K562 (cell line): Measurements from ENCODE around the gene LAMTOR4. TPM values are rescaled to one million over a fixed set of nuclear protein-coding genes. Genes with fewer than 3 reads are reported as not detected.
A peak's percentile ranks its signal among the peaks of the same experiment; 100 is the strongest.

Experiments used
- ARNT ChIP-seq, 2 experiments: fragments of 450-650 bp; IDR thresholded peaks; 2 replicates each; pipeline ENCODE4 v1.6.1; 2016; ENCODE audit warnings: mild to moderate bottlenecking in 1 of 2
- BMI1 ChIP-seq: fragments of 150-350 bp; IDR thresholded peaks from 2 replicates; pipeline ENCODE4 v1.6.1; 2014; ENCODE audit warnings: low read length
- FOXJ2 ChIP-seq: fragments of 200-800 bp; sonication (Bioruptor generic); IDR thresholded peaks from 2 replicates; pipeline ENCODE4 v1.6.1; 2016; ENCODE audit warnings: missing genetic modification characterization, missing compliant biosample characterization
- GTF2E2 ChIP-seq: fragments of 200-800 bp; sonication (Bioruptor generic); IDR thresholded peaks from 2 replicates; pipeline ENCODE4 v1.6.1; 2016; ENCODE audit warnings: missing genetic modification characterization, missing compliant biosample characterization
- HDAC2 ChIP-seq: fragments of 450-650 bp; IDR thresholded peaks from 2 replicates; pipeline ENCODE4 v1.6.1; 2016; ENCODE audit warnings: mild to moderate bottlenecking
- HIVEP1 ChIP-seq: fragments of 250-450 bp; sonication (Bioruptor Pico); IDR thresholded peaks from 2 replicates; pipeline ENCODE4 v1.4.0; 2020; ENCODE audit warnings: mild to moderate bottlenecking
- NCOR1 ChIP-seq: fragments of 450-650 bp; IDR thresholded peaks from 2 replicates; pipeline ENCODE4 v1.6.1; 2016; ENCODE audit warnings: mild to moderate bottlenecking, moderate library complexity
- SMAD3 ChIP-seq: fragments of 450-650 bp; formaldehyde crosslinking; conservative IDR thresholded peaks from 2 replicates; pipeline ENCODE4 v1.4.0; 2020; ENCODE audit warnings: mild to moderate bottlenecking
- SMARCA4 ChIP-seq: fragments of 450-650 bp; IDR thresholded peaks from 2 replicates; pipeline ENCODE4 v1.6.1; 2016
- TCF3 ChIP-seq: sonication (generic); formaldehyde crosslinking; IDR thresholded peaks from 2 replicates; pipeline ENCODE4 v1.4.0; 2020; ENCODE audit warnings: mild to moderate bottlenecking, missing genetic modification reagents
- TCFL5 ChIP-seq: fragments of 250-450 bp; sonication (Bioruptor Pico); conservative IDR thresholded peaks from 2 replicates; pipeline ENCODE4 v1.6.1; 2021; ENCODE audit warnings: mild to moderate bottlenecking, moderate library complexity, matching md5 sums
- ZEB2 ChIP-seq: fragments of 450-650 bp; IDR thresholded peaks from 2 replicates; pipeline ENCODE4 v1.6.1; 2016
- ZNF696 ChIP-seq: fragments of 250-450 bp; sonication (Bioruptor Pico); conservative IDR thresholded peaks from 2 replicates; pipeline ENCODE4 v1.4.0; 2020; ENCODE audit warnings: mild to moderate bottlenecking, moderate library complexity
- polyA plus RNA-seq, 8 experiments: library from polyadenylated mRNA; depleted of rRNA in 4 of 8; stranded (reverse) in 5 of 8; unstranded in 3 of 8; fragments of >200 nt; fragmentation: Nextera tagmentation in 2 of 8; fragmentation: Illumina TruSeq in 1 of 8; extraction: Ambion mirVana in 2 of 8; extraction: Trizol in 1 of 8; gene quantifications; 2 replicates each; pipeline versions ENCODE4 v1.2.1 to v1.2.3, GENCODE V29; 2011 to 2014; ENCODE audit warnings: inconsistent platforms in 1 of 8, missing spikeins in 1 of 8
- total RNA-seq, 7 experiments: library from RNA; depleted of rRNA in 6 of 7; stranded (reverse); fragments of >200 nt in 6 of 7; fragmentation: Illumina TruSeq in 2 of 7; extraction: Trizol in 2 of 7; gene quantifications; 2 replicates each; pipeline versions ENCODE4 v1.2.1 to v1.2.3, GENCODE V29; 2011 to 2021; ENCODE audit warnings: low replicate concordance in 1 of 7
- TF ChIP-seq, protein P1 (sequence below): sonication (generic); formaldehyde crosslinking; IDR thresholded peaks from 2 replicates; pipeline ENCODE4 v1.8.1; 2023; ENCODE audit warnings: mild to moderate bottlenecking, missing genetic modification reagents, moderate library complexity
- TF ChIP-seq, protein P2 (sequence below), 2 experiments: fragments of 150-350 bp in 1 of 2; IDR thresholded peaks; 2 replicates each; pipeline ENCODE4 v1.6.1; 2012 to 2016; ENCODE audit warnings: low read depth in 2 of 2, low read length in 2 of 2, mild to moderate bottlenecking in 1 of 2, moderate library complexity in 1 of 2
- TF ChIP-seq, protein P3 (sequence below), 2 experiments: fragments of 450-650 bp; IDR thresholded peaks; 2 replicates each; pipeline ENCODE4 v1.6.1; 2018; ENCODE audit warnings: mild to moderate bottlenecking in 2 of 2, low read depth in 1 of 2; ENCODE audit not compliant: partially characterized antibody in 2 of 2
- TF ChIP-seq, protein P4 (sequence below): sonication (generic); formaldehyde crosslinking; IDR thresholded peaks from 2 replicates; pipeline ENCODE4 v1.8.0; 2022; ENCODE audit warnings: missing genetic modification reagents, mild to moderate bottlenecking, moderate library complexity, borderline replicate concordance

The LAMTOR4 gene
- total and polyA plus RNA-seq, 9 of the 15 experiments (the other 6 are each of a cell fraction or from before 2014, with no cell fraction given), result 79.6 to 314 (median 195) TPM

DNA sequence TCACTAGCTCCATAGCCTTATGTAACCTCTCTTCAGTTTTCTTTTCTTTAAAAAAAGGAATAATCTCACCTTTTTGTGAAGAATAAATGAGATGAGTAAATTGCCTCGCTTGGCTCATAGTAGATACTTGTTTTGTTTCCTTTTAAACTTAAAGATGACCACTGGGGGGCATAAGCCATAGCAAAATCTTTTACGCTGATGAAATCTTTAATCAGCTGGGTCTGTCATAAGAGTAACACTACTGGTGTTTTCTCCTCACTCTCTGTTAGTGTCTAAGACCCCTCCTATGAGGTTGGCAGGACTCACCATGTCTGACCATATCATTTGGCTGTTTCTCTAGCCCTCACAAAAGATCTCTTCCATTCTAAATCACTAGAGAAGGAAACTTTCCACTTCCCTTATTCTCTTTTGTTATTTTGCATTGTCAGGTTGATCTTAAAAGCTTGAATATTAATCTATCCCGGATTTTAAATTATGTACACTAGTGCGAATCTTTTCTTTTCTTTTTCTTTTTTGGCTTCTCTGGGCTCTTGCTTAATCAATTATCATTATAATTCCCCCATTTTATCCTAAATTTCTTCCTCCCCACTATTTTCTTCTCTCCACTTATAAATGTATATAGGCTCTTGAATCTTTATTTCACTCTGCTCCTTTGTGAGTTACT, 41.5 kb downstream of the LAMTOR4 start (continued):
- TF ChIP-seq, protein P1, sequence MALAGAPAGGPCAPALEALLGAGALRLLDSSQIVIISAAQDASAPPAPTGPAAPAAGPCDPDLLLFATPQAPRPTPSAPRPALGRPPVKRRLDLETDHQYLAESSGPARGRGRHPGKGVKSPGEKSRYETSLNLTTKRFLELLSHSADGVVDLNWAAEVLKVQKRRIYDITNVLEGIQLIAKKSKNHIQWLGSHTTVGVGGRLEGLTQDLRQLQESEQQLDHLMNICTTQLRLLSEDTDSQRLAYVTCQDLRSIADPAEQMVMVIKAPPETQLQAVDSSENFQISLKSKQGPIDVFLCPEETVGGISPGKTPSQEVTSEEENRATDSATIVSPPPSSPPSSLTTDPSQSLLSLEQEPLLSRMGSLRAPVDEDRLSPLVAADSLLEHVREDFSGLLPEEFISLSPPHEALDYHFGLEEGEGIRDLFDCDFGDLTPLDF, result no peak
- TF ChIP-seq SMAD3 (0 out of 2 replicates have a peak, but pooled peaks have one; percentile 52), ZNF696 (CRISPR knock-in tag) (0 out of 2 replicates have a peak, but pooled peaks have one; percentile 29), BMI1 (no peak), TCF3 (CRISPR knock-in tag) (no peak), SMARCA4 (peak; percentile 51; the same call in 1 of the 2 replicates), HIVEP1 (0 out of 2 replicates have a peak, but pooled peaks have one; percentile 37), FOXJ2 (tag) (0 out of 2 replicates have a peak, but pooled peaks have one; percentile 34), GTF2E2 (0 out of 2 replicates have a peak, but pooled peaks have one; percentile 18), TCFL5 (CRISPR knock-in tag) (no peak), NCOR1 (no peak), ARNT (IDR thresholded peaks at IDR 0.05) (peak in 1 of 2 experiments; percentile 72; a peak in 1 of 4 replicates), HDAC2 (peak; percentile 49; the same call in 1 of the 2 replicates), ZEB2 (0 out of 2 replicates have a peak, but pooled peaks have one; percentile 20)
- TF ChIP-seq, protein P2, sequence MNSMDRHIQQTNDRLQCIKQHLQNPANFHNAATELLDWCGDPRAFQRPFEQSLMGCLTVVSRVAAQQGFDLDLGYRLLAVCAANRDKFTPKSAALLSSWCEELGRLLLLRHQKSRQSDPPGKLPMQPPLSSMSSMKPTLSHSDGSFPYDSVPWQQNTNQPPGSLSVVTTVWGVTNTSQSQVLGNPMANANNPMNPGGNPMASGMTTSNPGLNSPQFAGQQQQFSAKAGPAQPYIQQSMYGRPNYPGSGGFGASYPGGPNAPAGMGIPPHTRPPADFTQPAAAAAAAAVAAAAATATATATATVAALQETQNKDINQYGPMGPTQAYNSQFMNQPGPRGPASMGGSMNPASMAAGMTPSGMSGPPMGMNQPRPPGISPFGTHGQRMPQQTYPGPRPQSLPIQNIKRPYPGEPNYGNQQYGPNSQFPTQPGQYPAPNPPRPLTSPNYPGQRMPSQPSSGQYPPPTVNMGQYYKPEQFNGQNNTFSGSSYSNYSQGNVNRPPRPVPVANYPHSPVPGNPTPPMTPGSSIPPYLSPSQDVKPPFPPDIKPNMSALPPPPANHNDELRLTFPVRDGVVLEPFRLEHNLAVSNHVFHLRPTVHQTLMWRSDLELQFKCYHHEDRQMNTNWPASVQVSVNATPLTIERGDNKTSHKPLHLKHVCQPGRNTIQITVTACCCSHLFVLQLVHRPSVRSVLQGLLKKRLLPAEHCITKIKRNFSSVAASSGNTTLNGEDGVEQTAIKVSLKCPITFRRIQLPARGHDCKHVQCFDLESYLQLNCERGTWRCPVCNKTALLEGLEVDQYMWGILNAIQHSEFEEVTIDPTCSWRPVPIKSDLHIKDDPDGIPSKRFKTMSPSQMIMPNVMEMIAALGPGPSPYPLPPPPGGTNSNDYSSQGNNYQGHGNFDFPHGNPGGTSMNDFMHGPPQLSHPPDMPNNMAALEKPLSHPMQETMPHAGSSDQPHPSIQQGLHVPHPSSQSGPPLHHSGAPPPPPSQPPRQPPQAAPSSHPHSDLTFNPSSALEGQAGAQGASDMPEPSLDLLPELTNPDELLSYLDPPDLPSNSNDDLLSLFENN (IDR thresholded peaks at IDR 0.05; ENCODE audit: low read depth in 2 of 2, low read length in 2 of 2), result no peak
- TF ChIP-seq, protein P3, sequence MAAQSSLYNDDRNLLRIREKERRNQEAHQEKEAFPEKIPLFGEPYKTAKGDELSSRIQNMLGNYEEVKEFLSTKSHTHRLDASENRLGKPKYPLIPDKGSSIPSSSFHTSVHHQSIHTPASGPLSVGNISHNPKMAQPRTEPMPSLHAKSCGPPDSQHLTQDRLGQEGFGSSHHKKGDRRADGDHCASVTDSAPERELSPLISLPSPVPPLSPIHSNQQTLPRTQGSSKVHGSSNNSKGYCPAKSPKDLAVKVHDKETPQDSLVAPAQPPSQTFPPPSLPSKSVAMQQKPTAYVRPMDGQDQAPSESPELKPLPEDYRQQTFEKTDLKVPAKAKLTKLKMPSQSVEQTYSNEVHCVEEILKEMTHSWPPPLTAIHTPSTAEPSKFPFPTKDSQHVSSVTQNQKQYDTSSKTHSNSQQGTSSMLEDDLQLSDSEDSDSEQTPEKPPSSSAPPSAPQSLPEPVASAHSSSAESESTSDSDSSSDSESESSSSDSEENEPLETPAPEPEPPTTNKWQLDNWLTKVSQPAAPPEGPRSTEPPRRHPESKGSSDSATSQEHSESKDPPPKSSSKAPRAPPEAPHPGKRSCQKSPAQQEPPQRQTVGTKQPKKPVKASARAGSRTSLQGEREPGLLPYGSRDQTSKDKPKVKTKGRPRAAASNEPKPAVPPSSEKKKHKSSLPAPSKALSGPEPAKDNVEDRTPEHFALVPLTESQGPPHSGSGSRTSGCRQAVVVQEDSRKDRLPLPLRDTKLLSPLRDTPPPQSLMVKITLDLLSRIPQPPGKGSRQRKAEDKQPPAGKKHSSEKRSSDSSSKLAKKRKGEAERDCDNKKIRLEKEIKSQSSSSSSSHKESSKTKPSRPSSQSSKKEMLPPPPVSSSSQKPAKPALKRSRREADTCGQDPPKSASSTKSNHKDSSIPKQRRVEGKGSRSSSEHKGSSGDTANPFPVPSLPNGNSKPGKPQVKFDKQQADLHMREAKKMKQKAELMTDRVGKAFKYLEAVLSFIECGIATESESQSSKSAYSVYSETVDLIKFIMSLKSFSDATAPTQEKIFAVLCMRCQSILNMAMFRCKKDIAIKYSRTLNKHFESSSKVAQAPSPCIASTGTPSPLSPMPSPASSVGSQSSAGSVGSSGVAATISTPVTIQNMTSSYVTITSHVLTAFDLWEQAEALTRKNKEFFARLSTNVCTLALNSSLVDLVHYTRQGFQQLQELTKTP (IDR thresholded peaks at IDR 0.05; ENCODE audit: low read depth in 1 of 2, partially characterized antibody in 2 of 2), result peak in 1 of 2 experiments; percentile 60
- TF ChIP-seq, protein P4, sequence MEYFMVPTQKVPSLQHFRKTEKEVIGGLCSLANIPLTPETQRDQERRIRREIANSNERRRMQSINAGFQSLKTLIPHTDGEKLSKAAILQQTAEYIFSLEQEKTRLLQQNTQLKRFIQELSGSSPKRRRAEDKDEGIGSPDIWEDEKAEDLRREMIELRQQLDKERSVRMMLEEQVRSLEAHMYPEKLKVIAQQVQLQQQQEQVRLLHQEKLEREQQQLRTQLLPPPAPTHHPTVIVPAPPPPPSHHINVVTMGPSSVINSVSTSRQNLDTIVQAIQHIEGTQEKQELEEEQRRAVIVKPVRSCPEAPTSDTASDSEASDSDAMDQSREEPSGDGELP, result peak; percentile 66; the same call in 1 of the 2 replicates
